ENCODE data around the gene JAKMIP1.

JAKMIP1 gene

DNA sequence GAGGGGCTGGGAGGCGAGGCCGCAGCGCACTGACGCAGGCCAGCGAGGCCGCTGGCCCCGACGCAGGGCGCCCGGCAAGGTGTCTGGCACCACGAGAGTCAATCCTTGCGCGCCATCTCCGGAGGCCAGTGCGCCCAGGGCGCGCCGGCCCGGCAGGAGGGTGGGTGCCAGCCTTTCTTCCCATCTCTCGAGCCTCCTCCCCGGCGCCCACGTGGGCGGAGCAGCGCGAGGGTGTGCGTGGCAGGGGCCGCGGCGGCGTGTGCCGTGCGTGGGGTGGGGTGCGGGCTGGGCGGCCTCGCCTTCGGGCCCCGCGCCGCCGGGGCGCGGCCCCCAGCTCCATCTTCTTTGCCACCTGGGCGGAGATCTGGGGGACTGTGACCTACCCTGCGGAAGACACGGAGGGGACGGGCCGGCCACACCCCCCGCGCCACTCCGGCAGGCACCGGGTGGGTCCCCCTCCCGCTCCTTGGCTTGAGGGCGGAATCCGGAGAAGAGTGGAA is 877 bp downstream of the JAKMIP1 start:
- DNase-seq: no peak

DNA sequence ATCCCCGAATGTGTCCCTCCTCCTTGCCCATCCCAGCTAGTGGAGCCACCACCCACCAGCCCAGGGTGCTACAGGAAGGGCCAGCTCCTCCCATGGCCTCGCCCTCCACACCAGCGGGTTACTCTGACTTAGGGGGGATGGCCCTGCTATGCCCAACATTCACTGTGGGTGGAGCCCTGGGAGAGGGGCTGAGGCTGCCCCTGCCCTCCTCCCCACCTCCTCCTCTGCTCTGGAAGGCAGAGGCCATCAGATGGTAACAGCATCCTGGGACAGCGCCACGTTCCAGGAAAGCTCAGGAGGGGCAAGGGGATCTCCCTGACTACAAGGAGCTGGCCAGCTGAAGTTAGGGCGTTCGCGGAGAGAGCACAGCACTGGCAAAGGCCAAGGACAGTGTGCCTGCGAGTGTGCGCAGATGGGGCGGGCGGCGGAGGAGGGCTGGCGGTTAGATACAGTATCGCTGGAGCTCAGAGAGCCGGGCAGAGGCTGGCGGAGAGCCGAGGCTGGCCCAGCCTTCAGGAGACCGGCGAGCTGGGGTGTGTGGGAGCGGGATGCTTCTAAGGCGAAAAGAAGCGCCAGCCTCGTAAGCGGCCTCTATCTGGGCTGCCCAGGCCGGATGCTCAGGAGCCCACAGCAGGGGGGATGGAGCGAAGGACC is 1.5 kb downstream of the JAKMIP1 start:
- no peak for DNase-seq

DNA sequence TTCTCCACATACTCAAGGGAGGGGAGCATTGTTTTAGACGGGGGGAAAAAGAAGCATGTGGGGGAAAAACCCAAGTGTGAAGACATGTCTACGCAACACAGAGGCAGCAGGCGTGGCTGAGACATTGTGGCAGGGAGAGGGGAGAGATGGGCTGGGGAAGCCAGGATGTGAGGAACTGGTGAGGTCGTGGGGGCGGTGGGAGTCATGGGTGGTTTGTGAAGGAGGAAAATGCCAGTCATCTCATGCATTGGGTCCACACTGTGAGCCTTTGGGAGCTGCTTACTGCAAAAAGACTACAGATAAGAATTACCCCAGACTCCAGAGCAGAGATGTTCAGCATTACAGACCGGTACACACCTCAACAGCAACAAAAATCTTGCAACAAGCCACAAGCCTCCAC is 2.1 kb downstream of the JAKMIP1 start:
- DNase-seq: no peak

DNA sequence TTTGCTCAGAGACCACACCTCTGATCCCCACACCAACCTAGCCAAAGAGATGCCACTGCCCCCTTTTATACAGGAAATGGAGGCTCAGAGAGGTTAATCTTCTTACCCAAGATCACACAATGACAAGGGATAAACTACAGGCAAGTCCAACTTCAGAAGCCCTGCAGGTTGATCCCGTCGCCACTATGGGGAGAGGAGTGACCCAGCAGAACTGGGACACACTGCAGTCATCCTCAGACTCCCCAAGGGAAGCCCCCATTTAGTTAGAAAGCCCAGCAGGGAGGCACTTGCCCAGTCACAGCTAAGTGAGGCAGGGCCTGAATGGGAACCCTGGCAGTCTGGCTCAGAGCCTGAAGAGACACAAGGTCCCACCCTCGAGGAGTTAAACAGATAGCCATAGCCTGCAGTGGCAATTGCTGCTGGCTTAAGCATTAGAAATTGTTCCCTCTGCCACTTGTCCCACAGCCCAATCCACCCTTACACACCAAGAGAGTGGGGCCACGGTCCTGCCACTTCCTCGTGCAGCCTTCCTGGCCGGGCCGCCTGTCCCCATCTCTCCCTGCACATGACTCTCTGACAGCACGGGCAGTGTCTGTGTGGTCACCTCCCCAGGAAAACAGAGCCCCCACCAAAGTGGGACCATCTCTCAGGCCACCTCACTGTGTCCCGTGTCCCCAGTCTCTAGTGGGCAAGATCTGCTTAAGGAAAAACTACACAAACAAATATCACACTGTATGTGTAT is 2.7 kb downstream of the JAKMIP1 start:
- no peak for DNase-seq

DNA sequence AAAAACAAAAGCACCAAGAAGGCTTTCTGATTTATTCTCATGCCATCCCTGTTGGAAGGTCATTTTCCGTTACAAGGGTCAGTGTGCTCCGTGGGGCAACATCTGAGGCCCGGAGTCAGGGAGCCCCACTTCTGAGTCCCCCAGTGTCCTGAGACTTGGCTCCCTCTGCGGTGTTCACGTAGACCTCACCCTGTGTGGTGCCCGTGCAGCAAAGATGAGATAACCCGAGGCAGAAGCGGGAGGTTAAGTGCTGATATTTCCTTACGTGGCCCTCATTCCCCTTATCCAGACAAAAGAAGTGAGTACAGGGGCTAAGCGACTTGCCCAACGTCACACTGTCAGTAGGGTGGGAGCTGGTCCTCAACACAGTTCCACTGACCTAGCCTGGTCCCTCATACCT is 3.5 kb downstream of the JAKMIP1 start:
- no peak for DNase-seq

DNA sequence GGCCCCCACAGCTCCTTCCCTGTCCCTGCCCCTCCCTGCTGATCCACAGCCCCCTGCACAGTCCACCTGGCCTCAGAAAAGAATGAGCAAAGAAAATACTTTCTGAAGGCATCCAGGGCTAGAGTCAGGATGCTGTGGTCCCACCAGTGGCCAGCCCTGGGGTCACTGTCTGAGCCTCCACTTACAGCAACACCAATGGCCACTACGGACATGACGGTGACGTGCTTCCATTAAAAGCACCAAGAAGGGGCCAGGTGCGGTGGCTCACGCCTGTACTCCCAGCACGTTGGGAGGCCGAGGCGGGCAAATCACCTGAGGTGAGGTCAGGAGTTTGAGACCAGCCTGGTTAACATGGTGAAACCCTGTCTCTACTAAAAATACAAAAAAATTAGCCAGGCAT is 4.0 kb downstream of the JAKMIP1 start:
- no peak for DNase-seq

DNA sequence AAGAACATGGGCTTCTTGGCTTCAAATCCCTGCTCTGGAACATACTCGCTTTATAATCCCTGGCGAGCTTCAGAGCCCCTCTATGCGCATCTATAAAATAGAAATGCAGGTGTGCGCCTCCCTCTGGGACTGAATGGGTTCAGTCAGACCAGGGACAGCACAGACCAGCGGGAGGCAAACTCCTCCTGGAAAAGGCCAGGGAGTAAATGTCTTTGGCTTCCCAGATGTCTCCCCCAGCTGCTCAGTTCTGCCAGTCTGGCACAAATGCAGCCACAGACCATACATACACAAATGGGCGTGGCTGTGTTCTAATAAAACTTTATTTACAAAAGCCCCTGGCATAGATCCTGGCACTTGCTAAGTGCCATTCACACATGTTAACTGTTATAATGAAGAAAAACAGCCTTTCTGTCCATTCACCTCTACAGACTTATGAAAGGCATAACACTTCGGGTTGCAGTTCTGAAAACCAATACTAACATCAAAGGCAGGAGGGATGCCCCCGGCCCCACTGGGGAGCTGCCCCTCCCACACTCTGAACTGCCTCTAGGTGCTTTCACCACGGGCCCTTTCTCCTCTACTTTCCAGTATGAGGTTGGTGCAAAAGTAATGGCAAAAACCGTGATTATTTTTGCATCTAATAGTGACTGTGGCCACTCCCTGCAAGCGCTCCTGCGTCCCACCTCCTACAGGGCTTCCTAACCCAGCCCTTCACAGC is 4.6 kb downstream of the JAKMIP1 start:
- DNase-seq: no peak

DNA sequence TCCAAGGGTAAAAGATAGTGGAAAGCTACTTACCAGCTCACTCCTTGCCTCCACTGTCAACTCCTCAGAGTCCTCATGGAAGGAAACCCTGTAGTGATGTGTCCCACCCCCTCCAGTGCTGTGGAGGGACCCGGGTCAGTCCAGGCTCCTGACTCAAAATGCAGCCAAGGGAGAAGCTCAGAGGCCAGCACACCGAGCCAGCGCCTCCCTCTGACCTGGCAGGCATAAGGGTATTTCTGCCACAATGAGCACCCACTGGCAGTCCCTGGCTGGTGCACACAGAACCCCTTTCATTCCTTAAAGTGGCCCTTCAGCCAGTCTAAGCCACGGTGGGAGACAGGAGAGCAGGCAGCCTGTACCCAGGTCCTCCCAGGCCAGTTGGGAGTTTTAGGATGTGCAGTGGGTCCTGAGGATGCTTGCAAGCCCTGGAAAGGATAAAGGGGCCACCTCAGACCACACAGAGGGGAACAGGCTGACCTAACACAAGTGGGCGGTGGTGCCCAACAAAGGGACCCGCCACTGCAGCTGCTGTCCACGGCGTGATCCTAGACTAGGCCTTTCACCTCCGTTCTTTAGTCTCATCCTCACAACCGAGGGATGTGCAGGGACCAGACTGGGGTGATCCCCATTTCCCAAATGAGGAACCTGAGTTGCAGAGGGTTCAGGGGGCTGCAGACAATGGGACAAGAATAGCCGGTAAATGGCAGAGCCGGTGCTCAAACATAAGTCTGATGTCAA is 5.7 kb downstream of the JAKMIP1 start:
- no peak for DNase-seq

DNA sequence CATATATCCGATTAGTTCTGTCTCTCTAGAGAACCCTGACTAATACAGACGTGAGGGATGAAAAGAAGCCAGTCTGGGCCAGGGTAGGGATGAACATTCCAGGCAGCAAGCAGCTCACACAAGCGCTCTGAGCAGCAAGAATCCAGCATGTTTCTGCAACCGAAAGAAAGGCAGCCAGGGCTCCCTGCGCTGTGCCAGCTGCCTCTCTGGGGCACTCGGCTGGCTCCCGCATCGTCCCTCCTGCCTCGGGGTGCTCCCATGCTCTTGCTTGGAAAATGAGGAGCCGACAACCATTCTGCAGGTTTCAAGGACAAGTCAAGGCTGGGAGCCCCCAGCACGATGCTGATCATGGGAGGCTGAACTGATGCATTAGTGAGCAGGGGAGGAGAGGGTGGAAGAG is 7.0 kb downstream of the JAKMIP1 start:
- DNase-seq: no peak

DNA sequence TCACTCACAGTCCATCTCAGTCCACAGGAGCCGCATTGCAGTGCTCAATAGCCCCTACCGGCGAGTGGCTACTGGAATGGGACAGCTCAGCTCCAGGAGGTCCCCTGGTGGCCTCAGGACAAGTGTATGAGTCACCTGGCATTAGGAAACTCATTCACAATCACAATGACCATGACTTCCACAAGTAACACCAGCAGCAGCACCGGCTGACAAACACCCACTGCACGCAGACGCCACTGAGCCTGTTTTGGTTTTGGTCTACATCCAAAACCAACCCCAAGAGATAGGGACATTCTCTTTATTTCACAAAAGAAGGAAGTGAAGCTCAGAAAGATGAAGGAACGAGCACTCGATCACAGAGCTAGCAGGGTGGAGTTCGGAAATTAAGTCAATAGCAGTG is 8.1 kb downstream of the JAKMIP1 start:
- no peak for DNase-seq

DNA sequence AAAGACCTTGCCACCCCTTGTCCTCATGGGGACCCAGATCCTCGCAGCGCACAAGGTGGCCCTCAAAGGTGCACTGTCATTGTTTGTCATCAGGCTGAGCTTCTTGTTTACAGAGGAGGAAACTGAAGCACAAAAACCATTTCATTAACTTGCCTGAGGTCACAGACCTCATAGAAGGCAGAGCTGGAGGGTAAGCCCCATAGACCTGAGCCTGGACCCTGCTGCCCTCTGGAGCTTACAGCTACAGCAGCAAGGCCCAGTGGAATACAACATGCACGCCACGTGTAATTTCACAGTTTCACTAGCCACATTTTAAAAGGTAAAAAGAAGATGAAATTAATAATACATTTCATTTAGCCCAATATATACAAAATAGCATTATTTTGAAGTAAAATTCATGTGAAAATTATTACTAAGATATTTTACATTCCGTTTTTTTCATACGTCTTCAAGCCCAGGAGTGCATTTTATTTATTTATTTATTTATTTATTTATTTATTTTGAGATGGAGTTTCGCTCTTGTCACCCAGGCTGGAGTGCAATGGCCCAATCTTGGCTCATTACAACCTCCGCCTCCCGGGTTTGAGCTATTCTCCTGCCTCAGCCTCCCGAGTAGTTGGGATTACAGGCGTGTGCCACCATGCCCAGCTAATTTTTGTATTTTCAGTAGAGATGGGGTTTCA is 8.8 kb downstream of the JAKMIP1 start:
- DNase-seq: no peak

DNA sequence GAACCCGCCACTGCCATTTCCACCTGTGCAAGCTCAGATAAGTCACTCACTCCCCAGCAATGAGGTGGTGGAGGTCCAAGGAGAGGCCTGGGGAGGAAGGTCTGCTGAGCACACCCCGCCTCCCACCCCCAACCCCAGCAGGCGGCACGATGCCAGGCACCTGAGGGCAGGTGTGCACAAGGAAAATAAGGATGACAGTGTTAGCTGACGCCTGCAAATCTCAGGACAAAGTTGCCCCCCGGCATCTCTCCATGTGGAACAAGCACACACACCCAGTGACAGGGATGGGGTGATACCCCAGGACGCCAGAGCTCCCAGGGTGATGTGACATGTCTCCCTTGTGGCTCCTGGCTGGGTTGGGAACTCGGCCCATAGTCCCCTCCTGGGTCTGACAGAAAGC is 9.9 kb downstream of the JAKMIP1 start:
- DNase-seq: no peak

DNA sequence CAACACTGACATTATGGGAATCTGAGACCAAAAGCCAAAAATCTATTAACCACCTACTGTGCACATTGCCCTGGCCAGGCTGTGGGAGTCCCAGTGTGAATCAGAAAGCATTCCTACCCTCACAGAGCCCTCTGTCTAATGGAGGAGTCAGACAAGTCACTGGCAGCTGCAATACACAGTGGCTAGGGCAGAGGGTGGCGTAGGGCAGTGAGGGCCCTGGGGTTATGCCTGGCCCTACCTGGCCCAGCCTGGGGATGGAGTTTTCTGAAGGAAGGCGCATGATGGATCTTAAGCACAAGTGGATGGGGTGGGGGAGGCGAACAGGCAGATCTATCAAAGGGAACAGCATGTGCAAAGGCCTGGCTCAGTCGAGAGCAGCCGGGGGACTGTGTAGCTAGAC is 10.8 kb downstream of the JAKMIP1 start:
- DNase-seq: no peak

DNA sequence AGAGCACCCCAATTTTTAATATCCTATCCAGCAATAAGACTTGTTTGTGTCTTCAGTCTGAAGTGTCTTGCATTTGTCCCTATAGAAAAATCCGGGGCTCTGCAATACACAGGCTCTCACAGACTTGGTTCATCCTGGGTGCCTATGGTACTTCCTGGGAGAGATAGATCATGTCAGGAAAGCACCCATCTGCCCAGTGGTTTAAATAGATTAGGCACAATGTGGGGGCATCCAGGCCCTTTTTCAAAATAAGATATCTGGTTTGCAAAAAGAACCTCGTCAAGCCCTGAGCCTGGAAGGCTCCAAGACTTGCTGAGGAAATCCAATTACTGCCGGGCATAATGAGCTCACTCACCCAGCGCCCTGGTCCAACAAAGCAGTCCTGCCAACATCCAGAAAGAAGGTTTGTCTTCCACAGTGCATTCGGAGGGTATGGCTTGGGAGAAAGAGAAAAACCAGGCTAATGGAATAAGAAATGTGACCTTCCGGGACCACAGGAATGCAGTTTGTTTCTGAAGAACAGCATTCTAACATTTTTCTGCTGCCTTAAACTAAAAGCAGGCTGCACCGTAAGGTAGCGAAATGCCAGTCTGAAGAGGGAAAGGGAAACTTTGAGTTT is 11.6 kb downstream of the JAKMIP1 start:
- DNase-seq: no peak

DNA sequence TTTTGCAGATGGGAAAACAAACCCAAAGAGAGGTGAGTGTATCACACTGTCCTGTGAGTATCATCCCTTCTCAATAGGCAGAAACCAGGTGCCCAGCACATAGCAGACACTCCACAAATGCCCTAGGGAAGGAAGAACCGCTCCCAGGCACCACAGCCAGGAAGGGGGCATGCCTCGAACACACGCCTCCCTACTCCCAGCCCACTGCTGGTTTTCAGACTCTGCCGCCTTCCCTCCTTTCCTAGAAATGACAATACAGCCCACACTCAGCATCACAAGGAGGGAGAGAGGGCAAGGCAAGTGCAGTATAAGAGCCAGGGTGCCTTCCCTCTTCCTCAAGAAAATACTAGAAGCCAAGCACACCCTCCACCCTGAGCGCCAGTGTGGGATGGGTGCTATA is 16.2 kb downstream of the JAKMIP1 start:
- no peak for DNase-seq

DNA sequence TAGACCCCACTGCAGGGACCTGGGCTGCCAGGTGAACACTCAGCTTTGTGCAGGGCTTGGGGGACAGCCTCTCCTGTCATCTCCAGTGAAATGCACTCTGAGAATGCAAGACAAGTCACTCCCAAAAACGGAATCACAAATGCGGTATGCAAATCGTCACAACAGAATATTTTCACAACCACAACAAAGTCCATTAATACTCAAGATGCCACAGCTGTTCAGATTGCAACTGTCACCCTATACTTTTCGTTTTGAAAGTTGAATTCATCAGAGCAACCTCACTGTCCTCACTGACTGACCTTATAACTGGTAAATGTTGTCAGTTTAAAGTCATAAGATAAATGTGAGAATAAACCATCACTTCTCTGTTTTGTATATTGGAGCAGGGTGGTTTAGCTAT is 16.6 kb downstream of the JAKMIP1 start:
- DNase-seq: no peak

DNA sequence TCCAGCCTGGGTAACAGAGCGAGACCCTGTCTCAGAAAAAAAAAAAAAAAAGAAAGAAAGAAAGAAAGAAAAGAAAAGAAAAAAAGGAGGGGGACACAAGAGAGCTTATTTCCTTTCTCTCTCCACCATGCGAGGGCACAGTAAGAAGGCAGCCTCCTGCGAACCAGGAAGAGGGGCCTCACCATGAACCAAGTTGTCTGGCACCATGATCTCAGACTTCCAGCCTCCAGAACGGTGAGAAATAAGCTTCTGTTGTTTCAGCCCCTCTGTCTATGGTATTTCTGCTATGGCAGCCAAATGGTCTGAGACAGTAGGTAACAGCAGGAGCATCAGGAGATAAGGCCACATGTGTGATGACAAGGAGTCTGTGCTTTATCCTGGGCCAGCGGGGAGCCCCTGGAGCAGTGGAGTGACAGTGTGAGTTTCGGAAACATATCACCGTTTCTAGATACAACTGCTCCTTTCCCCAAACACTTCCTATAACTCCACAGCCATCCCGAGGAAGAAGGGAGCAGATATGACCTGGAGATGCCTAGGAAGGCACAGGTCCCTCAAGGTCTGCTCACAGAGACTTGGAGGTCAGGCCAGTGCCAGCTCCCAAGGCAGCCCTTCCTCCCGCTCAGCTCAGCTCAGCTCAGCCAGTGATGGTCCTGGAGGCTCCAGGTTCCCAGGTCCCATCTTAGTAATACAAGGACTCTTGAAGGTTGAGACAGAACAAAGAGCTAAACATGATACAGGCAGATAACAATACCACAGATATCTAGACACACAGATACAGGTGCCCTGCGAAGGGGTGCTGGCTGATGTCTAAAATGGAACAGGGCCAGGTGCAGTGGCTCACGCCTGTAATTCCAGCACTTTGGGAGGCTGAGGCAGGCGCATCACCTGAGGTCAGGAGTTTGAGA is 17.7 kb downstream of the JAKMIP1 start:
- no peak for DNase-seq

DNA sequence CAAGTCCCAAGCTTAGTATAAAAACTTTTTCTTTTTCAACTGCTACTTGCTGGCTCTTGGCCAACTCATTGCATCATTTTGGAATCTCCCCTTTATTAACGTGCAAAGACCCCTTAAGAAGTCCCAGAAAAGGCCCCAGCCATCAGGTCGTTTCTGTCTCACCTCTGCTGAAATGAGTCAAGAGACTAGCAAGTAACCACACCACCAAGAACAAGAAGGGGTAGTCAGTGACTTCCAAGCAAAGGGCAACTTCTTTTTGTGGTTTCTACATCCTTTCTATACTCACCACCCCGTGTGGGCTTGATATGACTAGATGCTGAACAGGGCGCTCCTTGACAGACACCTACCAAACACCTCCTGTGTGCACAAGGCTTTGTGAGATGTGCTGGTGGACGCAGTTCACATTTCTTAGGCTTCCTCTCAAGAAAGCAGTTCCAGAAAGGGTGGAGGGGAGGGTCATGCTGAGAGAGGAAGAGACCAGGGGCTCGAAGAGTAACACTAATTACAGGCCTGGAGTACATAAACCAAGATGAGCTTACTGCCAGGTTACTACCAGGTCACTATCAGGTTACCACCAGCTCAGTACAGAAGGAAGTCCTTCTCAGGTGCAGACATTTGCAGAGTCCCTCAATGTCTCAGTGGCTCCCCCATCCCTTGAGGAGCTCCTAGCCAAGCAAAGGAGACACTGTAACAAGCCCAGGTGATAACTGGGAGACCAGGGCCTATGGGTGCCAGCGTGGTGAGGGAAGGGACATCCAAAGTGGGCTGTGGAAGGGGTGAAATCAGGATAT is 19.3 kb downstream of the JAKMIP1 start:
- no peak for DNase-seq

DNA sequence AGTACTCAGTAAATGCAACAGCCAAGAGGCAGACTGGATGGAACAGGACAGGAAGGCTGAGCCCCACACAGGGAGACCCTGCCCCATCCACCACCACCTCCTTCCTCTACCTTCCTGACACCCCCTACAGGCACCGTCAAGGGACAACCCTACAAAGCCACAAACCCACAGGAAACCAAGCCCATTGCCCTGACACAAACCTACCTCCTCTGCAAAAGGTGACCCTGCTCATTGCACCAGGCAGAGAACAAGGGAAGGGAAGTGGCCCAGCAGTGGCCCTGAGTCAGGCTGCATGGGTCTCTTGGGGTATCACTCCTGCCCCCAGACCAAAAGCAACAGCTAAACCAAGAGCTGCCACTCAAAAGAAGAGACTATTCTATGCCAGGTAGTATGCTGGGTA is 21.0 kb downstream of the JAKMIP1 start:
- no peak for DNase-seq

DNA sequence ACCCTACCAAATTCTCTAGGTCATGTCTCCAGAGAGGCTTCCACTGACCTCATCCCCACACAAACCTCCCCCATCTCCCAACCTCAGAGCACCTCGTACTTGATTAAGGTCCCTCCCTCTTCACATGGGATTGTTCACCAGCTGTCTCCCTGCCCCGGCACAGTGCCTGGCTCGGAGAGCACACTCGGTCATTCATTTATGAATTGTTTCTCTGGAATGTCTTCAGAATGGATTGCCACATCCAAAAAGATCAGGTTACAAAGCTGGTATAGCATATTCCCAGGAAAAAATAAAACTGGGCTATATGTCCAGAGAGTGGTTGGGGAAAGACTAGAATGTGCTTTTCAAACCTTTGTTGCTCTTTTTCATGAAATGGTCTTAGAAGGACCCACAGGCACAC is 21.6 kb downstream of the JAKMIP1 start:
- no peak for DNase-seq

Data from KG1 (cell line).